ENCODE measurements around the gene ARHGEF10L. TPM values are rescaled to one million over a fixed set of nuclear protein-coding genes. Genes with fewer than 3 reads are reported as not detected.

ARHGEF10L gene
- total RNA-seq, 4 donors from 2014 or later, result 30.0 to 61.4 (median 44.7) TPM

GRCh38 chr1:17605582-17606344 lies 66.3 kb downstream of the ARHGEF10L start:
- intact Hi-C loops (cut with DNase I), result loop anchor here (2.0 kb wide), 1 partner anchor 103 kb away; no protein-coding TSS in a partner anchor
- Histone ChIP-seq H3K4me1 (peaks cover 5 to 34% (median 11%) of the 10 kb centered on the region in 3 donors), H3K9me3 (no peaks in the 10 kb centered on the region), H3K27me3 (no peaks in the 10 kb centered on the region), H3K27ac (peak overlapping the region; percentile 7 to 81 (median 72)), H3K4me3 (no peak overlapping the region), H3K36me3 (peaks cover 0 to 95% (median 12%) of the 10 kb centered on the region in 3 donors)
- WGBS, 2 donors, result 42 to 48% methylated on average over 8 to 9 of the region's 15 CpGs
- TF ChIP-seq POLR2A (IDR thresholded peaks at IDR 0.05), result no peak
- no peak for TF ChIP-seq CTCF (IDR thresholded peaks at IDR 0.05)
- DNase-seq, result no peak

GRCh38 chr1:17606826-17607440 lies 67.4 kb downstream of the ARHGEF10L start:
- H3K4me1 ChIP-seq, result peaks cover 5 to 34% (median 11%) of the 10 kb centered on the region in 3 donors
- intact Hi-C loops (cut with DNase I), result loop anchor here (2.0 kb wide), 1 partner anchor 104 kb away; no protein-coding TSS in a partner anchor
- TF ChIP-seq POLR2A (IDR thresholded peaks at IDR 0.05) (no peak), CTCF (IDR thresholded peaks at IDR 0.05) (peak; percentile 76 to 95 (median 89))
- peaks cover 0 to 100% (median 12%) of the 10 kb centered on the region in 3 donors for H3K36me3 ChIP-seq
- no peaks in the 10 kb centered on the region for H3K9me3 ChIP-seq
- WGBS, 2 donors, result 35 to 37% methylated on average over 8 to 10 of the region's 14 CpGs
- DNase-seq, result no peak
- no peaks in the 10 kb centered on the region for H3K27me3 ChIP-seq
- peak overlapping the region in 3 of 4 donors; percentile 72 to 74 (median 72) for H3K27ac ChIP-seq
- H3K4me3 ChIP-seq, result no peak overlapping the region

- H3K27me3 ChIP-seq, result no peaks in the 10 kb centered on the region
- peaks cover 5 to 29% (median 11%) of the 10 kb centered on the region in 3 donors for H3K4me1 ChIP-seq
- no peak for DNase-seq
- no peaks in the 10 kb centered on the region for H3K9me3 ChIP-seq
- 73 to 83% methylated on average over 6 to 12 of the region's 34 CpGs for WGBS, 2 donors
- peaks cover 0 to 100% (median 12%) of the 10 kb centered on the region in 3 donors for H3K36me3 ChIP-seq
- H3K27ac ChIP-seq, result peak overlapping the region in 1 of 4 donors; percentile 9
- TF ChIP-seq CTCF (IDR thresholded peaks at IDR 0.05), result no peak
- no peak for TF ChIP-seq POLR2A (IDR thresholded peaks at IDR 0.05)
- intact Hi-C loops (cut with DNase I), result loop anchor here (2.0 kb wide), 1 partner anchor 105 kb away; no protein-coding TSS in a partner anchor
- no peak overlapping the region for H3K4me3 ChIP-seq
Observed at GRCh38 chr1:17607644-17608581, 68.4 kb downstream of the ARHGEF10L start.

GRCh38 chr1:17609529-17609928 lies 70.0 kb downstream of the ARHGEF10L start:
- H3K4me3 ChIP-seq, result no peak overlapping the region
- intact Hi-C loops (cut with DNase I), result no loop called here
- WGBS, 2 donors, result 86 to 90% methylated on average over 4 to 5 of the region's 5 CpGs
- H3K27ac ChIP-seq, result peak overlapping the region in 2 of 4 donors; percentile 36 to 53
- DNase-seq, result no peak
- H3K27me3 ChIP-seq, result no peaks in the 10 kb centered on the region
- TF ChIP-seq POLR2A (IDR thresholded peaks at IDR 0.05) (no peak), CTCF (IDR thresholded peaks at IDR 0.05) (no peak)
- H3K9me3 ChIP-seq, result no peaks in the 10 kb centered on the region
- peaks cover 0 to 100% (median 12%) of the 10 kb centered on the region in 3 donors for H3K36me3 ChIP-seq
- H3K4me1 ChIP-seq, result peaks cover 5 to 24% (median 11%) of the 10 kb centered on the region in 3 donors
